ENCODE measurements around the gene SHROOM1. TPM values are rescaled to one million over a fixed set of nuclear protein-coding genes. Genes with fewer than 3 reads are reported as not detected.

The SHROOM1 gene
- total RNA-seq, 2 donors from 2014 or later, result 1.1 to 2.1 TPM

GRCh38 chr5:132773601-132774355 is 56.7 kb downstream of the SHROOM1 start:
- DNase-seq, result no peak
- Mint-ChIP-seq H3K27me3 (ENCODE audit: low read depth) (peaks cover 21% of the 10 kb centered on the region), H3K36me3 (ENCODE audit: insufficient read depth in 2 of 2) (peaks cover 0 to 2% of the 10 kb centered on the region in 2 donors), H3K4me1 (ENCODE audit: low read depth) (peaks cover 13% of the 10 kb centered on the region), H3K9me3 (no peaks in the 10 kb centered on the region), H3K4me3 (no peak overlapping the region), H3K27ac (no peak overlapping the region)
- no peak for ATAC-seq (replicated peaks in 1 of 2)

GRCh38 chr5:132773114-132773513 is 57.3 kb downstream of the SHROOM1 start:
- Mint-ChIP-seq H3K27ac (no peak overlapping the region), H3K4me1 (ENCODE audit: low read depth) (peaks cover 11% of the 10 kb centered on the region), H3K4me3 (no peak overlapping the region), H3K36me3 (ENCODE audit: insufficient read depth in 2 of 2) (no peaks in the 10 kb centered on the region), H3K27me3 (ENCODE audit: low read depth) (peaks cover 15% of the 10 kb centered on the region), H3K9me3 (no peaks in the 10 kb centered on the region)
- DNase-seq (no peak), ATAC-seq (replicated peaks in 1 of 2) (no peak)

GRCh38 chr5:132772291-132773070 is 58.0 kb downstream of the SHROOM1 start:
- no peaks in the 10 kb centered on the region for H3K36me3 Mint-ChIP-seq (ENCODE audit: insufficient read depth in 2 of 2)
- no peak overlapping the region for H3K27ac Mint-ChIP-seq
- H3K4me3 Mint-ChIP-seq, result no peak overlapping the region
- peaks cover 10% of the 10 kb centered on the region for H3K27me3 Mint-ChIP-seq (ENCODE audit: low read depth)
- peaks cover 8% of the 10 kb centered on the region for H3K4me1 Mint-ChIP-seq (ENCODE audit: low read depth)
- H3K9me3 Mint-ChIP-seq, result no peaks in the 10 kb centered on the region
- DNase-seq (no peak), ATAC-seq (replicated peaks in 1 of 2) (no peak)

Other genes starting within 250 kb of the SHROOM1 start
- 10 to 100 TPM in 1 of 2 donors, 1 to 10 TPM in 1; 8.0 to 16.3 TPM for gene IL13, start 172.5 kb downstream of the SHROOM1 start, total RNA-seq
- gene IL4, start 156.7 kb downstream of the SHROOM1 start, total RNA-seq, result 1 to 10 TPM; 1.2 to 1.5 TPM
- 10 to 100 TPM; 20.0 to 26.9 TPM for gene KIF3A, start 93.1 kb downstream of the SHROOM1 start, total RNA-seq
- 1 to 10 TPM; 3.4 to 4.6 TPM for gene CCNI2, start 83.2 kb downstream of the SHROOM1 start, total RNA-seq
- gene SEPTIN8, start 53.4 kb downstream of the SHROOM1 start, total RNA-seq, result 10 to 100 TPM; 24.7 to 26.4 TPM
- gene SOWAHA, start 17.3 kb downstream of the SHROOM1 start, total RNA-seq, result not detected
- gene GDF9, start 35.8 kb upstream of the SHROOM1 start, total RNA-seq, result 1 to 10 TPM; 1.9 to 2.8 TPM
- gene UQCRQ, start 36.0 kb upstream of the SHROOM1 start, total RNA-seq, result 100 to 1,000 TPM; 189 TPM
- gene LEAP2, start 43.0 kb upstream of the SHROOM1 start, total RNA-seq, result 1 to 10 TPM; 5.0 to 7.2 TPM
- gene AFF4, start 133.0 kb upstream of the SHROOM1 start, total RNA-seq, result 10 to 100 TPM; 33.6 to 34.9 TPM
- gene ZCCHC10, start 195.9 kb upstream of the SHROOM1 start, total RNA-seq, result 10 to 100 TPM; 23.7 to 30.6 TPM
- gene HSPA4, start 221.4 kb upstream of the SHROOM1 start, total RNA-seq, result 100 to 1,000 TPM; 173 to 213 TPM